T-helper 2 cell treated with Interferon-gamma antibody and Interleukin-4, amounts not matched to agents 100 ng/mL and 5 ng/mL, for 36 hours (primary cell): ENCODE results near the gene COLEC11. TPM values are rescaled to one million over a fixed set of nuclear protein-coding genes. Genes with fewer than 3 reads are reported as not detected.
"Not testable (repeated sequence)": the region's sequence is repeated elsewhere in the genome, so short reads cannot be mapped to it uniquely, and the experiment has no call there.

Source experiments
- intact Hi-C: fragments of 100-400 bp; cut with micrococcal nuclease; formaldehyde crosslinking; loops from one replicate; pipeline ENCODE4 v1.15.1; 2023
- total RNA-seq: library from RNA; stranded (reverse); gene quantifications from 2 replicates; pipeline ENCODE4 v1.2.3, GENCODE V29; 2022

The COLEC11 gene
- total RNA-seq, 1 donor from 2014 or later: 0.27 TPM

DNA sequence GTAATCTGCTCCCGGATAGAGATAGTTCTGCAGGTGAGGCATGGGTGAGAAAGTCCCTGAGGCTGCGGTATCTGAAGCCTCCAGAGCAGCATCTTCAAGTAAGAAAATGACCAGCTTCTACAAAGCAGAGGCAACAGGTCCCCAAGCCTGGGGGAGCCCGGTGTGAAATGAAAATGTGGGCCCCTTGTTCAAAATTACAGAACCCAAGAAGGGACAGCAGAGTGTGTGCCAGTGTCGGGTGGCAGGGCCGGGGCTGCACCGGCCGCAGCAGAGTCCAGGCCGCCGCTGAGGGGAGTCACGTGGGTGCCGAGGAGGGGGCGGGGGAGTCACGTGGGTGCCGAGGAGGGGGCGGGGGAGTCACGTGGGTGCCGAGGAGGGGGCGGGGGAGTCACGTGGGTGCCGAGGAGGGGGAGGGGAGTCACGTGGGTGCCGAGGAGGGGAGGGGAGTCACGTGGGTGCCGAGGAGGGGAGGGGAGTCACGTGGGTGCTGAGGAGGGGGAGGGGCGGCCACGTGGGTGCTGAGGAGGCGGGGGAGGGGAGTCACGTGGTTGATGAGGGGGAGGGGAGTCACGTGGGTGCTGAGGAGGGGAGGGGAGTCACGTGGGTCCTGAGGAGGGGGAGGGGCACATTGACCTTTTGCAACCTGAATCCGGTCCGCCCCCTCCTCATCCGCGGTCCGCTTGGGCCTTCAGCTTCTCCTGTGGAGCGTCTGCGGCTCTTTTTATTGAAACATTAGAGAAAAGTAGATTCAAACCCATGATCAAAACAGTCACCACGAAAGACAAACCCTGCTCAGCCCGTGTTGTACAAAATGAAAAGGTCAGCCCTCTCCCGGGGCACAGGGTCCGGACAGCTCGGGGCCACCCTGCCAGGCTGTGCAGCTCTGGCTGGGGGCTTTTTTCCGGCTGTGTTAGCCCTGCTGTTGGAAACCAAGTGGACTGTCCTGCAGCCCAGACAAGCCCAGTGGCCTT is 10.4 kb downstream of the COLEC11 start:
- intact Hi-C loops: loop anchor here (1.0 to 5.0 kb wide), 2 partner anchors 47 kb away; partner anchors contain the start of gene RNASEH1

DNA sequence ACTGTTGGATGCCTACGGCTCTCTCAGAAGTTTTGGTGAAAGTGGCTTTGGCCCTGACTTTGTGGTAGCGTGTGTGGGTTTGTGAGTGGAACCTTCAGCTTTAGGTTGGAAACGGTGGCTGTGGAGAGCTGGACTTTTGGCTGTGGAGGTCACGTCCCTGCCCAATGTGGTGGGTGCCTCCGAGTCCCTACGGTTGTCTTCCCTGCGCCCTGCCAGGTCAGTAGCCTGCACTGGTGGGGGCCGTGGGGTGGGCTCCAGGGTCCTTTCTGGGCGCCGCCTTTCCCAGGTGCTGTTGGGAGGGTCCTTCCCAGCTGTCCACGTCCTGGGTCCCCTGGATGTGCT is 11.1 kb downstream of the COLEC11 start:
- intact Hi-C loops: loop anchor here (5.0 kb wide), 1 partner anchor 46 kb away; no protein-coding TSS in a partner anchor

DNA sequence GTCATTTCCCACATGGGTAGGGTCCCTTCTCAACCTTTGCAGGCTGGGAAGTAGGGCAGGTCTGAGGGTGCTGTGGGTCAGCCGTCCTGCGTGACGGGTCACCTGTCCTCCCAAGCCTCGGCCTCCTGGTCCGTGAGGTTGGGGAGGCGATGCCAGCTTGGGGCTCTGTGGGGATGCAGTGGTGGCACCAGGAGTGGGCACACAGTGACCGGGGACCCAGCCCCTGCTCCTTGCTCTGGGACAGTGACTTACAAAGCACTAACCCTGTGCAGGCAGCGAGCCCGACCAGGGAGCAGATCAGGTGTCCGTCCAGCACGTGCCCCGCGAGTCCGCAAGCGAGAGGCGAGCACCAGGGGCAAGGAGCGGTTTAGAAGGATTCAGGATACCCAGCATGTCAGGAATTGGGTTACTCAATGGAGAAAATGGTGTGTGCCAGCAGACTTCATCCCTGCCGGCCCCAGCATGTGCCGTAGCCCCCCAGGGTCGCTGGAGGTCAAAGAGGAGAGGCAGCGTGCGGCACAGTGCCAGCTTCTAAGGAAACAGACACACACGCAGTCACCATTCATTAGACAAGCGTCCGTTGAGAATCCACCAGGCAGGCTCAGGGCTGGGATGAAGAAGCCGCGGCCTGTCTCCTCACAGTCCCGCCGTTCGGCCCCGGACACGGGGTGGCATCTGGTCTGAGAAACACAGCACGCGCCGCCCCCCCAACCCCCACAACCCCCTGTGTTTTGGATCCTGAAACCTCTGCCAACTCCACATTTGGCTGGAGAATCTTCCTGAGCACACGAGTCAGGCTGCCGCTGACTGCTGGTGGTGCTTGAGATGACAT is 11.7 kb downstream of the COLEC11 start:
- intact Hi-C loops: loop anchor here (5.0 kb wide), 1 partner anchor 46 kb away; no protein-coding TSS in a partner anchor

DNA sequence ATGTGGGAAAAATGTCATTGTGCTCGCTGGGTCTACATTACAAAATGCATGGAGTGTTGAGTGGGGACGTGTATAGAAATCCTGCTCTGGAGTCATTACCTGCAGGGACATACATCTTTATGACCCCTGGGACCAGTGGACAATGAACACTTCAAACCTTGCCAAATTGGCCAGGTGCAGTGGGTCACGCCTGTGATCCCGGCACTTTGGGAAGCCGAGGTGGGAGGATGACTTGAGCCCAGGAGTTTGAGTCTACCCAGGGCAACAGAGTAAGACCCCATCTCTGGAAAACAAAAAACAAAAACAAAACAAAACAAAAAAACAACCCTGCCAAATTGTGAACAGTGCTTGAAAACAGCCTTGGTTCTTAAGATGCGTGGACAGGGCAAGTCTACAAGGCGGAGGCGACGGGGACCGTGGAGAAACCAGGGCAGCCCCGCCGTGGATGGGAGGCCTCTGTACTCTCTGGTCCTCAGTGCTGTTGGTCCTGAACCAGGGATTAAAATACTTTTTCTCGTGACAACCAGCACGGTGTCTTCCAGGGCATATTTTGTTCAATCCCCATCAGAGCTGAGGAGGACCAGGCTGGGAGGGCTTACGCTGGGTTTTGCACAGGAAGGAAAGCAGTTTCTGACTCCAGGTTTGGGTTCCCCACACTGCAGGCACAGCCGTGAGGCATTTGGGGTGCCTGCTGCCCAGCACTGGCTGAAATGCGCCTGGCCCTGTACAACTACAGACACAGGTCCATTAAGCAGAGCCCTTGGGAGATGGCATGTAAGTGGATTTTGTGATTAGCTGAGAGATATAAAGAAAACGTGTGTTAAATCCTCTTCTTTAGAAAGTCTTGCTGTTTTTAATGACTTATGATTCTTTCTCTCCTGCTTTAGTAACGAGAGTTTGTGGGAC is 13.7 kb downstream of the COLEC11 start:
- intact Hi-C loops: loop anchor here (5.0 kb wide), 1 partner anchor 44 kb away; no protein-coding TSS in a partner anchor

DNA sequence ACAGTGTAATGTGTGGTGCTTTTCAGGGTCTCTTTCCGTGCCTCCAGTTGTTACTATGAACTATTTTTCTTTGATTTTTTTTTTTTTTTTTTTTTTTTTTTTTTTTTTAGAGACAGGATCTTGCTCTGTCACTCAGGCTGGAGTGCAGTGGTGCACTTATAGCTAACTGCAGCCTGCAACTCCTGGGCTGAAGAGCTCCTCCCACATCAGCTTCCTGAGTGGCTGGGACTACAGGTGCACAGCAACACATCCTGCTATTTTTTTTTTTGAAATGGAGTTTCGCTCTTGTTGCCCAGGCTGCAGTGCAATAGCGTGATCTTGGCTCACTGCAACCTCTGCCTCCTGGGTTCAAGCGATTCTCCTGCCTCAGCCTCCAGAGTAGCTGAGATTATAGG is 14.4 kb downstream of the COLEC11 start:
- intact Hi-C loops: loop anchor here (5.0 kb wide), 1 partner anchor 43 kb away; no protein-coding TSS in a partner anchor

DNA sequence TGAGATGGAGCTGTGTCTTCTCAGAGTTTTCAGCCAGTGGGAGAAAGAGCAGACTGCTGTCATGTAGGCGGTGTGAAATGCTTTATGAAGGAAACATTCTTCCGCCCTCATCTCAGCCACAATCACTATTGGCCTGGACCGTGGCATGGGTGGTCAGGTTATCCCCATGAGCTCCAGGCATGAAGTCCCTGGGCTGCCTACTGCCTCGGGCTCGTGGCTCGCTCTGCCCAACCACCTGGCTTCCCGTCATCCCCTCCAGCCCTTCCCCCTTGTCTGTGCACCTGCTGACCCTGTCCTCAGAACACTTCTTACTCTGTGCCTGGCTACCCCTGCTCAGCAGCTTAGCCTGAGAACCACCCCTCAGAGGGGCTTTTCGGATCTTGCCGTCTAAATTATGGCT is 15.5 kb downstream of the COLEC11 start:
- intact Hi-C loops: no loop called here

DNA sequence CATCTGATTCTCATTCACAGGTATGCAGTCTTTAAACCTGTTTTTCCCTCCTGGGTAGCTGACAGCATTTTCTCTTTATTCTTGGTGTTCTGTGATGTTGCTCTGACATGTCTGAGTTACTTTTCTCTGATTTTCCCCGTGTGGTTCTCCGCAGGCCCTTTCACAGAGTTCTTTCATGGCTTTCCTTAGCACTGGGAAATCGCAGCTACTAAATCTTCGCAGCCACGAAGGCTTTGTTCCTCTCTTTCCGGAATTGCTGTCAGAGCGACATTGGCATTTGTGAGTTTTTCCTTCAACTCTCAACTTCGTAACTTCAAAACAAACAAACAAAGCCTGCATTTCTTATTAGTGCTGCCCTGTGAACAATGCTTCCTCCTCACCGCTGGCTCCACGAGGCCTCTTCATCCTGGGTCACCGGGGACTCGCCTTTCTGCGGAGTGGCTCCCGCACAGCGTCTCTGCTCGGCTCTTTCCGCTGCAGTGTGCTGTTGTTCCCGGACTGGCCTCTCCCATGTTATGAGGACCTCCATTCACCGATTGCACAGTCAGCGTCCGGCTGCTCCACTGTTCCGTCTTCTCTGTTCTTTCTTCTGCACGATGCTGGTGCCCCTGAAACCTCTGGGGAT is 16.1 kb downstream of the COLEC11 start:
- intact Hi-C loops: no loop called here

DNA sequence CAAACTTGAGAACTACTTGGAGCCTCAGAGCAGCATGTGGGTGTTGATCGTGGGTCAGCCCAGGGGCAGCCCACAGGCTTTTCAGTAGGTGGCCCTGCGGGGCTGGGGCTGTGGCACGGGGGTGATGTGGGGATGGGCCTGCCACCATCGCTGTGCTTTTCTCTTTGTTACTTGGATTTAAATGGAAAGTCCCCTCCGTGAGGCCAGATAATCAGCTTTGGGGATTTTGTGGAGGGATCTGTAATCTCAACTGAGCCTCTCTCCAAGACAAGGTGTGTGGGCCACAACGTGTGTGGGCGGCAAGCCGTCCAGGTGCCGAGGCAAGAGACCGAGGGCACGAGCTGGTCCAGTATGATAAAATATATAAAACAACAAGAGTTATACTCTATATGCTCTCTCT is 16.7 kb downstream of the COLEC11 start:
- intact Hi-C loops: no loop called here

DNA sequence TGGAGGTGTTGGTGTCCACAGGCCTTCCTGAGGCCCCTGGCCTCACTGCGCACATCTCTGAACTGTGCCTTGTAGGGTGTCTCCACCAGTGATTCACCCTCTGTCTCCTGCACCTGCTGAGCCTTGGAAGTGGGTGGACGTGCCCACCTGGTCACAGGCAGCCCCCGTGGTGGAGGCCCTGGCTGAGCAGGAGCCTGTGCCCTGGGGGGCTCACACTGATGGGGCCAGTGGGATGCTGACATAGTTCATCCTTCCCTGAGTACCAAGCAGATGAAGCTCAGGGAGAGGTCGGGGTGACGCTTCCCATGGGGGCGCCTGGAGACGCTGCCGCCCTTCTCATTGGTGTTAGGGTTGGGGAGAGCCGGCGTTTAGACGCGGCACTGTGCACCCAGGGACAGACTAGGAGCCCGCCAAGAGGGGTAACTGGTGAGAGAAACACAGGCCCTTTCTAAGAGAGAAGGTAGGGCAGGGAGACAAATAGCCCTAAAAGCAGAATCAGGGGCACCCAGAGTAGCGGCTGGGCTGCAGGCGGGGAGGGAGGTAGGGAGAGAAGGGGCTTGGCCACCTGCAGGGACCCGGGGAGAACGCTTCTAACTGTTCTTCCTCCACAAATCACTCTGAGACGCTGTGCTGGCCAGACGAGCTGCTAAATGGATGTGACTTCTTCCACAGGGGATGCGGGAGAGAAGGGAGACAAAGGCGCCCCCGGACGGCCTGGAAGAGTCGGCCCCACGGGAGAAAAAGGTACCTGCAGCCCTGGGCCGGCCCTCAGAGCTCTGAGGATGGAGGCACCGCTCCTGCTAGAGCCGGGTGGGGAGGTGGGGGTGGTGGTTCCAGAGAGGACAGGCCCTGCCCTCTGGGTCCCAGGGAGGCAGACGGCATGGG is 18.0 kb downstream of the COLEC11 start:
- intact Hi-C loops: no loop called here

DNA sequence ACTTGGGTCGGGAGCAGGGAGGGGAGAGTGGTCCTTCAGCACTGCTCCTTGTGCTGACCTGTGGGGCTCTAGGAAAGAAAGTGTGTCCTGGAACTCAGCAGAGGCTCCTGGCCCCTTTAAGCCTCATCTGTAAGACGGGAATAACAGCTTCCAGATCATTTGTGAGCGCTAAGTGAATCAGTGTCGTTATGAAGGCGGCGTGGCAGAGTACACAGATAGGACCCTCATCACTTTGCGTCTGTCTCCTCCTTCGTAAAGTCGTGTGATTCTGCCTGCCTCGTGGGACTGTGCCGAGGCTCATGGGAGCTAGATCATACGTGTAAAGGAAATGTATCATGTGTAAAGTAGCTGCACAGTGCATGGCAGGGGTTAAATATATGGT is 18.6 kb downstream of the COLEC11 start:
- intact Hi-C loops: no loop called here

DNA sequence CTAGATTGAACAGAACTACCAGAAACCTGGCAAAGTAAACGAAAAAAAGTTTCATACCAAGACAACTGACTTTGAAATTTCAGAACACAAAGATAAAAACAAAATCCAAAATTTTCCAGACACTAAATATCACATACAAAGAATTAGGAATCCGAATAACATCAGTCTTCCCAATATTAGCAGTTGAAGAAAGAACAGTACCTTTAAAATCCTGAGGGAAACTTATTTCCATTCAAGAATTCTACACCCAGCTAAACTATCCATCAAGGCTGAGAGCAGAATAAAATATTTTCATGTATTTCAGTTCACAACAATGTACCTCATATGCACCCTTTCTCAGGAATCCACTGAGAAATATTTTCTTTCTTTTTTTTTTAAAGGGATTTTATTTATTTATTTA is 19.8 kb downstream of the COLEC11 start:
- intact Hi-C loops: not testable (repeated sequence)

DNA sequence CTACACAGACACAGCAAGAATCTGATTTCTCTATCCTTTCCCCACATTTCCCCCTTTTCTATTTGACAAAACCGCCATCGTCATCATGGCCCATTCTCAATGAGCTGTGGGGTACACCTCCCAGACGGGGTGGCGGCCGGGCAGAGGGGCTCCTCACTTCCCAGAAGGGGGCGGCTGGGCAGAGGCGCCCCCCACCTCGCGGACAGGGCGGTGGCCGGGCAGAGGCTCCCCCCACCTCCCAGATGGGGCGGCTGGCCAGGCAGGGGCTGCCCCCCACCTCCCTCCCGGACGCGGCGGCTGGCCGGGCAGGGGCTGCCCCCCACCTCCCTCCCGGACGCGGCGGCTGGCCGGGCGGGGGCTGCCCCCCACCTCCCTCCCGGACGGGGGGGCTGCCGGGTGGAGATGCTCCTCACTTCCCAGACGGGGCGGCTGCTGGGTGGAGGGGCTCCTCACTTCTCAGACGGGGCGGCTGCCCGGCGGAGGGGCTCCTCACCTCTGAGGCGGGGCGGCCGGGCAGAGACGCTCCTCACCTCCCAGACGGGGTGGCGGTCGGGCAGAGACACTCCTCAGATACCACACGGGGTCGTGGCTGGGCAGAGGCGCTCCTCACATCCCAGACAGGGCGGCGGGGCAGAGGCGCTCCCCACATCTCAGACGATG is 20.8 kb downstream of the COLEC11 start:
- intact Hi-C loops: not testable (repeated sequence)

DNA sequence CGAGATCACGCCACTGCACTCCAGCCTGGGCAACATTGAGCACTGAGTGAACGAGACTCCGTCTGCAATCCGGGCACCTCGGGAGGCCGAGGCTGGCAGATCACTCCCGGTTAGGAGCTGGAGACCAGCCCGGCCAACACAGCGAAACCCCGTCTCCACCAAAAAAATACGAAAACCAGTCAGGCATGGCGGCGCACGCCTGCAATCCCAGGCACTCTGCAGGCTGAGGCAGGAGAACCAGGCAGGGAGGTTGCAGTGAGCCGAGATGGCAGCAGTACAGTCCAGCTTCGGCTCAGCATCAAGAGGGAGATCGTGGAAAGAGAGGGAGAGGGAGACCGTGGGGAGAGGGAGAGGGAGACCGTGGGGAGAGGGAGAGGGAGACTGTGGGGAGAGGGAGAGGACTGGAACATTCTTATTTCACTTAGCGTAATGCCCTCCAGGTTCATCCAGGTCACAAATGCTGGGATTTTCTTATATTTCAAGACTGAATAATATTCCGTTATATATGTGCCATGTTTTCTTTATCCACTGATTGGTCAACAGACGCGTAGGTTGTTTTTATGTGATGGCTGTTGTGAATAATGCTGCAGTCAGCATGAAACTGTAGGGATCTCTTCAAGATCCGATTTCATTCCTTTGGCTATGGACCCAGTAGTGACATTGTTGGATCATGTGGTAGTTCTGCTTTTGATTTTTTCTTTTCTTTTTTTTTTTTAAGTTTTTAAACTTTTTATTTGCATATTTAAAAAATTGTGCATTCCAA is 21.7 kb downstream of the COLEC11 start:
- intact Hi-C loops: not testable (repeated sequence)

DNA sequence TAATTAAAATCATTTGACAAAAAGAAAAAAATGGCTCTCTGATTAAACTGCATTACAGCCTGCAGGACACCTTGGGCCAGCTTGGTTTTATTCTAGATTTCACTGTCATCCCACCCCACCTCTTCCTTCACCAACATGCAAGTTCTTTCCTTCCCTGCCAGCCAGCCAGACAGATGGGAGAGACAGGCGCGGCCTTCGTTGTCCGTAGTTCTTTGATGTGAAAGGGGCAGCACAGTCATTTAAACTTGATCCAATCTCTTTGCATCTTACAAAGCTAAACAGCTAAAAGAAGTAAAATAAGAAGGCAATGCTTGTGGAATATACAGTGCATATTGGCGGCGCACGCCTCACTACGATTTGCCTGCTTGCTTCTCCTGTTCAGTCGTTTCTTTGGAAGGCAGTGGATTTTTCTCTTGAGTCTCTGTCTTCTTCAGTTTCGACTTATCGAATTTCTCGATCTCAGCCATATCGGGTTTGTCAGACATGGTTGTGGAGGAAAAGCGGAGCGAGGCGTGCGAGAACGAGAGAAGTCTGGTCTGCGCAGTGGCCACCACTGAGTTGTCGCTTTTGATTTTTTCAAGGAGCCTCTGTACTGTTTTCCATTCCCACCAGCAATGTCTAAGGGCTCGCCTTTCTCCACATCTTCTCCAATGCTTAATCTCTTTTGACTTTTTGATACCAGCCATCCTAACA is 22.4 kb downstream of the COLEC11 start:
- intact Hi-C loops: no loop called here

DNA sequence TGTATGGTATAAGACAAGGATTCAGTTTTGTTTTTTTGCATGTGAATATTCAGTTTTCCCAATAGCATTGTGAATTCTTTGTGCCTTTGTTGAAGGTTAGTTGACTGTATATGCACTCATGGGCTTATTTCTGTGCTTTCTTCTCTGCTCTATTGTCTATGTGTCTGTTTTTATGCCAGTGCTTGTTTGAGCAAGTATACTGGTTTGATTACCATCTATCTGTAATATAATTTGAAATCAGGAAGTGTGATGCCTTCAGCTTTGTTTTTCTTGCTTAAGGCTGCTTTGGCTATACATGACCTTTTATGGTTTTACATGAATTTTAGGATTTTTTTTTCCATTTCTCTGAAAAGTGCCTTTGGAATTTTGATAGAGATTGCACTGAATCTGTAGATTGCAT is 23.5 kb downstream of the COLEC11 start:
- intact Hi-C loops: no loop called here

DNA sequence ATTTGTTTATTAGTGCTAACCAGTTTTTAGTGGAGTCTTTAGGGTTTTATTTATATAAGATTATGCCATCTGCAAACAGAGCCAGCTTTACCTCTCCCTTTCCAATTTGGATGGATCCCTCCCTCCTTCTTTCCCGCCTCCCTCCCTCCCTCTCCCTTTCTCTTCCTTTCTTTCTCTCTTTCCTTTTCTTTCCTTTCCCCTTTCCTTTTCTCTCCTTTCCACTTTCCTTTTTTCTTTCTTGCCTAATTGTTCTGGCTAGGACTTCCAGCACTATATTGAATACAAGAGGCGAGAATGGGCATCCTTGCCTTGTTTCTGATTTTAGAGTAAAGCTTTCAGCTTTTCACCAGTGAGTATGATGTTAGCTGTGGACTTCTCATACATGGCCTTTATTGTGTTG is 24.1 kb downstream of the COLEC11 start:
- intact Hi-C loops: no loop called here

DNA sequence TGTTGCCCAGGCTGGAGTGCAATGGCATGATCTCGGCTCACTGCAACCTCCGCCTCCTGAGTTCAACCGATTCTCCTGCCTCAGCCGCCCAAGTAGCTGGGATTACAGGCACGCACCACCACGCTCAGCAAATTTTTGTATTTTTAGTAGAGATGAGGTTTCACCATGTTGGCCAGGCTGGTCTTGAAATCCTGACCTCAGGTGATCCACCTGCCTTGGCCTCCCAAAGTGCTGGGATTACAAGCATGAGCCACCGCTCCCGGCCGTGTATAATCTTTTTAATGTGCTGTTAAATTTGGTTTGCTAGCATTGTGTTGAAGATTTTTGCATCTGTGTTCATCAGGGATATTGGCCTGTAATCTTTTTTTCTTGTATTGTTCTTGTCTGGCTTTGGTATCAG is 24.7 kb downstream of the COLEC11 start:
- intact Hi-C loops: not testable (repeated sequence)

DNA sequence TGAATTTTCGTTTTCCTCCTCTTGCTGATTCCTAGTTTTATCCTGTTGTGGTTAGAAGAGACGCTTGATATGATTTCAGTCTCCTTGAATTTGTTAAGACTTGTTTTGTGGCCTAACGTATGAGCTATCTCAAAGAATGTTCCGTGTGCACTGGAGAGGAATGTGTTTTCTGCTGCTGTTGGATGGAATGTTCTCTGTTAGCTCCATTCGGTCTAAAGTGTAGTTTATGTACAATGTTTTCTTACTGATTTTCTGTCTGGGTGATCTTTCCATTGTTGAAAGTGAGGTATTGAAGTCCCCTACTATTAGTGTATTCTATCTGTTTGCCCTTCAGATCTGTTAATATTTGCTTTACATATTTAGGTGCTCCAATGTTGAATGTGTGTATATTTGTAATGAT is 25.9 kb downstream of the COLEC11 start:
- intact Hi-C loops: no loop called here
